WTC11 (cell line): ENCODE data around the gene IST1. TPM values are rescaled to one million over a fixed set of nuclear protein-coding genes. Genes with fewer than 3 reads are reported as not detected.

Experiments
- ATAC-seq: fragments of 200-7000 bp; cut with Tn5 transposase; 2 replicates; pipeline ENCODE4 v1.10.0; 2021; ENCODE audit warnings: mild to moderate bottlenecking, moderate library complexity
- CTCF ChIA-PET: fragments of 300-600 bp; sonication (Branson Sonifier 250); formaldehyde crosslinking; loops from one replicate; lab custom pipeline; 2021; ENCODE audit warnings: antibody characterized with exemption; lab: Charles Lee
- POLR2A ChIA-PET: fragments of 350-600 bp; sonication (Branson Sonifier 250); formaldehyde crosslinking; loops from one replicate; lab custom pipeline; 2021; ENCODE audit warnings: antibody characterized with exemption; lab: Charles Lee
- DNase-seq: peaks from one replicate; pipeline ENCODE4 v3.0.0; 2021; ENCODE audit warnings: low spot score
- H3K27ac Mint-ChIP-seq: 2 replicates; pipeline ENCODE4 v1.8.0; 2021; ENCODE audit warnings: mixed read lengths
- H3K27me3 Mint-ChIP-seq: 2 replicates; pipeline ENCODE4 v1.8.0; 2021; ENCODE audit warnings: low read depth, mild to moderate bottlenecking, moderate library complexity, mixed read lengths
- H3K36me3 Mint-ChIP-seq: 2 replicates; pipeline ENCODE4 v1.8.0; 2021; ENCODE audit warnings: mixed read lengths
- H3K4me1 Mint-ChIP-seq: 2 replicates; pipeline ENCODE4 v1.8.0; 2022; ENCODE audit warnings: mixed read lengths
- H3K4me3 Mint-ChIP-seq: 2 replicates; pipeline ENCODE4 v1.8.0; 2021; ENCODE audit warnings: mild to moderate bottlenecking, moderate library complexity, mixed read lengths
- H3K9me3 Mint-ChIP-seq: 2 replicates; pipeline ENCODE4 v1.8.0; 2021; ENCODE audit warnings: mixed read lengths
- CBFB ChIP-seq: sonication (generic); formaldehyde crosslinking; IDR thresholded peaks from 2 replicates; pipeline ENCODE4 v1.8.1; 2022; ENCODE audit warnings: mild to moderate bottlenecking, low read depth, missing genetic modification reagents
- CTCF ChIP-seq: fragments of 200-600 bp; IDR thresholded peaks from 2 replicates; pipeline ENCODE4 v1.8.0; 2022; ENCODE audit warnings: antibody characterized with exemption
- ESRRA ChIP-seq: sonication (generic); formaldehyde crosslinking; IDR thresholded peaks from 2 replicates; pipeline ENCODE4 v1.8.1; 2022; ENCODE audit warnings: mild to moderate bottlenecking, missing genetic modification reagents, borderline replicate concordance
- FOXK1 ChIP-seq: sonication (generic); formaldehyde crosslinking; IDR thresholded peaks from 2 replicates; pipeline ENCODE4 v1.8.0; 2022; ENCODE audit warnings: mild to moderate bottlenecking, moderate library complexity, missing genetic modification reagents
- GABPB1 ChIP-seq: sonication (generic); formaldehyde crosslinking; IDR thresholded peaks from 2 replicates; pipeline ENCODE4 v1.8.1; 2023; ENCODE audit warnings: mild to moderate bottlenecking, missing genetic modification reagents
- GRHL2 ChIP-seq: fragments of 250-450 bp; sonication (Bioruptor Pico); IDR thresholded peaks from 2 replicates; pipeline ENCODE4 v1.8.0; 2022; ENCODE audit warnings: mild to moderate bottlenecking, moderate library complexity; ENCODE audit not compliant: insufficient replicate concordance, severe bottlenecking
- GTF2I ChIP-seq: fragments of 250-450 bp; sonication (Bioruptor Pico); conservative IDR thresholded peaks from 2 replicates; pipeline ENCODE4 v1.4.0; 2021; ENCODE audit warnings: mild to moderate bottlenecking
- IRF1 ChIP-seq: sonication (generic); formaldehyde crosslinking; IDR thresholded peaks from 2 replicates; pipeline ENCODE4 v1.8.0; 2023; ENCODE audit warnings: missing genetic modification reagents
- NFE2L1 ChIP-seq: sonication (generic); formaldehyde crosslinking; IDR thresholded peaks from 2 replicates; pipeline ENCODE4 v1.8.1; 2023; ENCODE audit warnings: missing genetic modification reagents
- NR3C1 ChIP-seq: sonication (generic); formaldehyde crosslinking; conservative IDR thresholded peaks from 2 replicates; pipeline ENCODE4 v1.8.1; 2023; ENCODE audit warnings: low read depth, mild to moderate bottlenecking, missing genetic modification reagents
- RELA ChIP-seq: sonication (generic); formaldehyde crosslinking; IDR thresholded peaks from 2 replicates; pipeline ENCODE4 v1.8.1; 2022; ENCODE audit warnings: missing genetic modification reagents, mild to moderate bottlenecking, borderline replicate concordance
- ZBTB21 ChIP-seq: sonication (generic); formaldehyde crosslinking; IDR thresholded peaks from 2 replicates; pipeline ENCODE4 v1.8.1; 2023; ENCODE audit warnings: mild to moderate bottlenecking, missing genetic modification reagents, borderline replicate concordance
- ZMAT4 ChIP-seq: fragments of 250-450 bp; sonication (Bioruptor Pico); IDR thresholded peaks from 2 replicates; pipeline ENCODE4 v1.9.0; 2021; ENCODE audit warnings: mild to moderate bottlenecking
- ZNF138 ChIP-seq: sonication (generic); formaldehyde crosslinking; conservative IDR thresholded peaks from 2 replicates; pipeline ENCODE4 v1.8.1; 2022; ENCODE audit warnings: mild to moderate bottlenecking, moderate library complexity, missing genetic modification reagents
- ZNF263 ChIP-seq: sonication (generic); formaldehyde crosslinking; IDR thresholded peaks from 2 replicates; pipeline ENCODE4 v1.8.1; 2022; ENCODE audit warnings: low read depth, mild to moderate bottlenecking, moderate library complexity, missing genetic modification reagents
- total RNA-seq: library from RNA; stranded (reverse); gene quantifications from 3 replicates; pipeline ENCODE4 v1.2.3, GENCODE V29; 2021
- TF ChIP-seq, protein P1 (sequence below): sonication (generic); formaldehyde crosslinking; IDR thresholded peaks from 2 replicates; pipeline ENCODE4 v1.8.0; 2023; ENCODE audit warnings: mild to moderate bottlenecking, missing genetic modification reagents
- TF ChIP-seq, protein P2 (sequence below): fragments of 250-450 bp; sonication (Bioruptor Pico); IDR thresholded peaks from 2 replicates; pipeline ENCODE4 v1.9.0; 2021; ENCODE audit warnings: moderate library complexity, mild to moderate bottlenecking, inconsistent platforms, borderline replicate concordance
- TF ChIP-seq, protein P3 (sequence below): sonication (generic); formaldehyde crosslinking; conservative IDR thresholded peaks from 2 replicates; pipeline ENCODE4 v1.8.1; 2022; ENCODE audit warnings: mild to moderate bottlenecking, missing genetic modification reagents

Gene IST1
- total RNA-seq, 1 experiment from 2014 or later: 272 TPM

- no peaks in the 10 kb centered on the region for H3K4me1 Mint-ChIP-seq
- H3K4me3 Mint-ChIP-seq: no peak overlapping the region
- CTCF ChIA-PET: no interaction called here
- POLR2A ChIA-PET: no interaction called here
- no peak for DNase-seq
- H3K36me3 Mint-ChIP-seq: no peaks in the 10 kb centered on the region
- H3K27me3 Mint-ChIP-seq: peaks cover 32% of the 10 kb centered on the region
- no peak overlapping the region for H3K27ac Mint-ChIP-seq
- H3K9me3 Mint-ChIP-seq: no peaks in the 10 kb centered on the region
- no peak for ATAC-seq
- TF ChIP-seq GABPB1 (CRISPR knock-in tag) (no peak), ZBTB21 (CRISPR knock-in tag) (no peak), NR3C1 (CRISPR knock-in tag) (no peak), GRHL2 (CRISPR knock-in tag) (no peak), ZMAT4 (CRISPR knock-in tag) (no peak), CBFB (CRISPR knock-in tag) (no peak)
- TF ChIP-seq, protein P1, sequence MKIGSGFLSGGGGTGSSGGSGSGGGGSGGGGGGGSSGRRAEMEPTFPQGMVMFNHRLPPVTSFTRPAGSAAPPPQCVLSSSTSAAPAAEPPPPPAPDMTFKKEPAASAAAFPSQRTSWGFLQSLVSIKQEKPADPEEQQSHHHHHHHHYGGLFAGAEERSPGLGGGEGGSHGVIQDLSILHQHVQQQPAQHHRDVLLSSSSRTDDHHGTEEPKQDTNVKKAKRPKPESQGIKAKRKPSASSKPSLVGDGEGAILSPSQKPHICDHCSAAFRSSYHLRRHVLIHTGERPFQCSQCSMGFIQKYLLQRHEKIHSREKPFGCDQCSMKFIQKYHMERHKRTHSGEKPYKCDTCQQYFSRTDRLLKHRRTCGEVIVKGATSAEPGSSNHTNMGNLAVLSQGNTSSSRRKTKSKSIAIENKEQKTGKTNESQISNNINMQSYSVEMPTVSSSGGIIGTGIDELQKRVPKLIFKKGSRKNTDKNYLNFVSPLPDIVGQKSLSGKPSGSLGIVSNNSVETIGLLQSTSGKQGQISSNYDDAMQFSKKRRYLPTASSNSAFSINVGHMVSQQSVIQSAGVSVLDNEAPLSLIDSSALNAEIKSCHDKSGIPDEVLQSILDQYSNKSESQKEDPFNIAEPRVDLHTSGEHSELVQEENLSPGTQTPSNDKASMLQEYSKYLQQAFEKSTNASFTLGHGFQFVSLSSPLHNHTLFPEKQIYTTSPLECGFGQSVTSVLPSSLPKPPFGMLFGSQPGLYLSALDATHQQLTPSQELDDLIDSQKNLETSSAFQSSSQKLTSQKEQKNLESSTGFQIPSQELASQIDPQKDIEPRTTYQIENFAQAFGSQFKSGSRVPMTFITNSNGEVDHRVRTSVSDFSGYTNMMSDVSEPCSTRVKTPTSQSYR (CRISPR knock-in tag): no peak
These were observed 61.2 kb downstream of the IST1 start for GRCh38 chr16:71956486-71956885.

DNA sequence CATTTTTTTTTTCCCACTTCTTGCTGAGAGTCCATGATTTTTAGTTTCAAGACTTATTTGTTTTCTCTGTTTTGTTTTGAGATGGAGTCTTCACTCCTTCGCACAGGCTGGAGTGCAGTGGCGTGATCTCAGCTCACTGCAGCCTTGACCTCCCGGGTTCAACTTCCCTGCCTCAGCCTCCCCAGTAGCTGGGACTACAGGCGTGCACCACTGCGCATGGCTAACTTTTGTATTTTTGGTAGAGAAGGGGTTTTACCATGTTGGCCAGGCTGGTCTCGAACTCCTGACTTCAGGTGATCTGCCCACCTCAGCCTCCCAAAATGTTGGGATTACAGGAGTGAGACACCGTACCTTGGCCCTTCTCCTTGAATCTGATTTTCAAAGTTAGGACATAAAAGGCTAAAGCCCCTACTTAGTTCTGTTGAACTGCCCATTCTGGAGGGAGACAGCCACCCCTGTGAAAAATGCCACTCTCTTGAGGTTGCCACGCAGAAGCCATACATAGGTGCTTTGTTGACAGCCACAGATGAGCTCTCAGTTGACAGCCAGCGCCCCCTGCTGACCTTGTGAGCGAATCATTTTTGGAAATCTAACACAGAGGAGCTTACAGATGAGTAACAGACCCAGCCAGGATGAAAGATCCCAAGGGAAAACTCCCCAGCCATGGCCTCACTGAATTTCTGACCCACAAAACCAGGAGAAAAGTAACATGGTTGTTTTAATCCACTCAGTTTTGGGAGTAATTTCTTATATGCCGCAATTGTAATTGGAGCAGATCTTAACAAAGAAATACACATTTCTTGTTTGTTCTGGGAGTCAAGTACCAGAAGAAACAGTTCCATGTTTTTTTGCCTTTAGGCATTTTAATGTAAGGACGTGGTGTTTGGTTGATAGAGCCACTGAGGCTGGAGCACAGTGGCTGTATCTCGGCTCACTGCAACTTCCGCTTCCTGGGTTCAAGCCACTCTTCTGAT is 66.0 kb downstream of the IST1 start:
- Mint-ChIP-seq H3K27me3 (no peaks in the 10 kb centered on the region; the same call in 1 of the 2 replicates), H3K4me1 (no peaks in the 10 kb centered on the region), H3K9me3 (no peaks in the 10 kb centered on the region), H3K27ac (no peak overlapping the region), H3K4me3 (no peak overlapping the region), H3K36me3 (no peaks in the 10 kb centered on the region)
- TF ChIP-seq CTCF: peak; percentile 78
- 0 out of 2 replicates have a peak, but pooled peaks have one; percentile 15 for TF ChIP-seq GTF2I (CRISPR knock-in tag)
- TF ChIP-seq ZBTB21 (CRISPR knock-in tag): no peak
- 0 out of 2 replicates have a peak, but pooled peaks have one; percentile 16 for TF ChIP-seq FOXK1 (CRISPR knock-in tag)
- TF ChIP-seq GABPB1 (CRISPR knock-in tag): no peak
- TF ChIP-seq, protein P2, sequence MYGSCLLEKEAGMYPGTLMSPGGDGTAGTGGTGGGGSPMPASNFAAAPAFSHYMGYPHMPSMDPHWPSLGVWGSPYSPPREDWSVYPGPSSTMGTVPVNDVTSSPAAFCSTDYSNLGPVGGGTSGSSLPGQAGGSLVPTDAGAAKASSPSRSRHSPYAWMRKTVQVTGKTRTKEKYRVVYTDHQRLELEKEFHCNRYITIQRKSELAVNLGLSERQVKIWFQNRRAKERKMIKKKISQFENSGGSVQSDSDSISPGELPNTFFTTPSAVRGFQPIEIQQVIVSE (CRISPR knock-in tag): no peak
- CTCF ChIA-PET: interaction anchor here (0.6 to 1.8 kb wide), 54 partner anchors 9 to 482 kb away, joined by 3 to 27 read pairs (median 4); partner anchors contain the start of genes CHST4, DHX38, IST1 and MARVELD3
- POLR2A ChIA-PET: interaction anchor here (0.5 kb wide), 2 partner anchors 53 to 88 kb away, joined by 3 to 6 read pairs; no protein-coding TSS in a partner anchor
- ATAC-seq (peak; percentile 98), DNase-seq (peak; percentile 87)

DNA sequence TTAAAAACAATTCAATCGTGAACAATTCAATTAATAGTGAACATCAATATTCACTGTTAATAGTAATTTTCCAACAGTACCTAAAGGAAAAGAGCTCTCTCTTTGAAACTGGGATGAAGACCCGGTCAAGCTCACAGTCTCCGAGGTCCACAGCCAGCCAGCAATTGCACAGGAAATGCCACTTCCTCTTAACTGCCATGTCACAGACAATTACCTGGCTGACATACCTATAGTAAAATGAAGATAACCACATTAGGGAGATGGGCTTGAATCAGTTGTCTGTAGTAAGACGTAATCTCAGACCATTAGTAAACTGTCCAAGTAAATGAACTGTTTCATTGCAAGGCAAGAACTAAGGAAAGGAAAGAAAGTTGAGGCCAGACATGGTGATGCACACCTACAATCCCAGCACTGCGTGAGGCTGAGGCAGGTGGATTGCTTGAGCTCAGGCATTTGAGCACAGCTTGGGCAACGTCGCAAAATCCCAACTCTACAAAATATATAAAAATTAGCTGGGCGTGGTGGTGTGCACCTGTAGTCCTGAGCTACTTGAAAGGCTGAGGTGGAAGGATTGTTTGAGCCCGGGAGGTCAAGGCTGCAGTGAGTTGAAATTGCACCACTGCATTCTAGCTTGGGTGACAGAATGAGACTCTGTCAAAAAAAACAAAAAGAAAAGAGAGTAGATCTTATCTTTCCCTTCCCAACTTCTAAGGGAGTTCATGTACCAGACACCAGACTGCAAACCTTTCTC is 68.0 kb downstream of the IST1 start:
- CTCF ChIA-PET: no interaction called here
- Mint-ChIP-seq H3K27me3 (no peaks in the 10 kb centered on the region; the same call in 1 of the 2 replicates), H3K4me3 (no peak overlapping the region), H3K4me1 (no peaks in the 10 kb centered on the region), H3K9me3 (no peaks in the 10 kb centered on the region), H3K27ac (no peak overlapping the region), H3K36me3 (no peaks in the 10 kb centered on the region)
- no peak for DNase-seq
- no peak for ATAC-seq
- POLR2A ChIA-PET: no interaction called here
- TF ChIP-seq ZNF138 (CRISPR knock-in tag) (no peak), NFE2L1 (CRISPR knock-in tag) (no peak), RELA (CRISPR knock-in tag) (no peak), ESRRA (CRISPR knock-in tag) (no peak), ZNF263 (CRISPR knock-in tag) (no peak), IRF1 (CRISPR knock-in tag) (no peak)
- TF ChIP-seq, protein P3, sequence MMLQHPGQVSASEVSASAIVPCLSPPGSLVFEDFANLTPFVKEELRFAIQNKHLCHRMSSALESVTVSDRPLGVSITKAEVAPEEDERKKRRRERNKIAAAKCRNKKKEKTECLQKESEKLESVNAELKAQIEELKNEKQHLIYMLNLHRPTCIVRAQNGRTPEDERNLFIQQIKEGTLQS (CRISPR knock-in tag): no peak
- TF ChIP-seq, protein P1 (CRISPR knock-in tag): no peak
